Stimulated activated CD4-positive, alpha-beta T cell treated with anti-CD3 and anti-CD28 coated beads, Interleukin-4, amount 100 ng/mL, for 4 hours (primary cell): Measurements from ENCODE around the gene KIAA1217.
"Not testable (repeated sequence)": the region's sequence is repeated elsewhere in the genome, so short reads cannot be mapped to it uniquely, and the experiment has no call there.

Experiments used
- DNase-seq, 2 experiments: peaks; one replicate each; pipeline ENCODE4 v3.0.0-alpha.2; 2020

Gene KIAA1217

GRCh38 chr10:24343686-24344085 lies 134.7 kb downstream of the KIAA1217 start:
- DNase-seq: no peak

GRCh38 chr10:24344279-24344678 lies 135.3 kb downstream of the KIAA1217 start:
- no peak for DNase-seq

- DNase-seq: no peak
These were observed 135.9 kb downstream of the KIAA1217 start for GRCh38 chr10:24344695-24345463.

GRCh38 chr10:24346877-24347519 lies 138.1 kb downstream of the KIAA1217 start:
- no peak for DNase-seq

- DNase-seq: no peak
These were observed 140.6 kb downstream of the KIAA1217 start for GRCh38 chr10:24349379-24350001.

- no peak for DNase-seq
These were observed 141.4 kb downstream of the KIAA1217 start for GRCh38 chr10:24350070-24350921.

GRCh38 chr10:24350922-24351225 lies 141.9 kb downstream of the KIAA1217 start:
- DNase-seq: not testable (repeated sequence)

- no peak for DNase-seq
These were observed 143.0 kb downstream of the KIAA1217 start for GRCh38 chr10:24351961-24352360.

- no peak for DNase-seq
These were observed 143.5 kb downstream of the KIAA1217 start for GRCh38 chr10:24352399-24352798.

GRCh38 chr10:24353319-24353718 lies 144.4 kb downstream of the KIAA1217 start:
- no peak for DNase-seq

- no peak for DNase-seq
These were observed 146.2 kb downstream of the KIAA1217 start for GRCh38 chr10:24355056-24355688.

- DNase-seq: no peak
These were observed 148.5 kb downstream of the KIAA1217 start for GRCh38 chr10:24357344-24358004.

GRCh38 chr10:24358022-24358421 lies 149.1 kb downstream of the KIAA1217 start:
- no peak for DNase-seq

GRCh38 chr10:24360282-24361127 lies 151.6 kb downstream of the KIAA1217 start:
- DNase-seq: peak in 1 of 2 experiments; percentile 8

- DNase-seq: no peak
These were observed 154.1 kb downstream of the KIAA1217 start for GRCh38 chr10:24363070-24363469.

- no peak for DNase-seq
These were observed 158.8 kb downstream of the KIAA1217 start for GRCh38 chr10:24367688-24368087.

GRCh38 chr10:24370877-24371276 lies 161.9 kb downstream of the KIAA1217 start:
- no peak for DNase-seq

- no peak for DNase-seq
These were observed 162.5 kb downstream of the KIAA1217 start for GRCh38 chr10:24371396-24371795.

GRCh38 chr10:24374134-24374915 lies 165.4 kb downstream of the KIAA1217 start:
- DNase-seq: no peak

GRCh38 chr10:24375510-24375909 lies 166.6 kb downstream of the KIAA1217 start:
- DNase-seq: no peak
